Body of pancreas (tissue), 4 donors: ENCODE measurements around the gene SLC7A7.

Source experiments
- POLR2A ChIP-seq, 3 donors: fragments of 450-650 bp; IDR thresholded peaks; one replicate each; pipeline ENCODE4 v1.6.1; 2016; ENCODE audit warnings: antibody characterized with exemption in 3 of 3, mild to moderate bottlenecking in 2 of 3
- TF ChIP-seq, protein P1 (sequence below), 7 experiments: fragments of 450-650 bp in 4 of 7; fragments of 200-600 bp in 3 of 7; sonication (generic) in 3 of 7; IDR thresholded peaks; one replicate each; pipeline ENCODE4 v1.5.1; 2016 to 2019; ENCODE audit warnings: antibody characterized with exemption in 7 of 7

DNA sequence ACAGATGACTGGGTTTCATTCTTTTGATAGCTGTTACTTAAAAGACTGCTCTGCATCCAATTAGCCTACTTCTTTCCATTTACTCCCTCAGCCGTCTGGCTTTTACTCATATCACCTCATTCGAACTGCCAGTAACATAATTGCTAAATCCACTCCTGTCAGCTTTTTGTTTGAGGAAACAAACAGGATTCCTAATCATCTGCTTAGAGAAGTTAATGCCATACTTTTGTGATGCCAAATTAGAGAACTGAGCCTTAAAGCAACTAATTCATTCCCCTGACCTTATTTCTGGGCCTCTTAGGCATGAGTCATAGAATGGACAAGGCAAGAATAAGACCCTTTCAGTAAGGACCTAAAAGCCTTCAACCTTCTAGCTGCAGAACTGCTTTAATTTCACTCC is 45.9 kb downstream of the SLC7A7 start:
- TF ChIP-seq, protein P1, sequence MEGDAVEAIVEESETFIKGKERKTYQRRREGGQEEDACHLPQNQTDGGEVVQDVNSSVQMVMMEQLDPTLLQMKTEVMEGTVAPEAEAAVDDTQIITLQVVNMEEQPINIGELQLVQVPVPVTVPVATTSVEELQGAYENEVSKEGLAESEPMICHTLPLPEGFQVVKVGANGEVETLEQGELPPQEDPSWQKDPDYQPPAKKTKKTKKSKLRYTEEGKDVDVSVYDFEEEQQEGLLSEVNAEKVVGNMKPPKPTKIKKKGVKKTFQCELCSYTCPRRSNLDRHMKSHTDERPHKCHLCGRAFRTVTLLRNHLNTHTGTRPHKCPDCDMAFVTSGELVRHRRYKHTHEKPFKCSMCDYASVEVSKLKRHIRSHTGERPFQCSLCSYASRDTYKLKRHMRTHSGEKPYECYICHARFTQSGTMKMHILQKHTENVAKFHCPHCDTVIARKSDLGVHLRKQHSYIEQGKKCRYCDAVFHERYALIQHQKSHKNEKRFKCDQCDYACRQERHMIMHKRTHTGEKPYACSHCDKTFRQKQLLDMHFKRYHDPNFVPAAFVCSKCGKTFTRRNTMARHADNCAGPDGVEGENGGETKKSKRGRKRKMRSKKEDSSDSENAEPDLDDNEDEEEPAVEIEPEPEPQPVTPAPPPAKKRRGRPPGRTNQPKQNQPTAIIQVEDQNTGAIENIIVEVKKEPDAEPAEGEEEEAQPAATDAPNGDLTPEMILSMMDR (IDR thresholded peaks at IDR 0.05): no peak
- TF ChIP-seq POLR2A (IDR thresholded peaks at IDR 0.05): no peak
